Central memory CD8-positive, alpha-beta T cell (primary cell): ENCODE results near the gene MYNN.
A peak's percentile ranks its signal among the peaks of the same experiment; 100 is the strongest.

ENCODE experiments used
- ATAC-seq: fragments of 150-1000 bp; cut with Tn5 transposase; replicated peaks from 2 replicates; pipeline ENCODE4 v1.10.0; 2022; ENCODE audit warnings: mild to moderate bottlenecking, moderate FRiP score, moderate number of reproducible peaks; ENCODE audit not compliant: poor library complexity, severe bottlenecking; ENCODE audit errors: extremely low read depth
- DNase-seq, 2 donors: peaks; one replicate each; pipeline ENCODE4 v3.0.0; 2021; ENCODE audit warnings: low spot score in 2 of 2
- H3K27ac Mint-ChIP-seq: one replicate; pipeline ENCODE4 v1.8.0; 2022; ENCODE audit warnings: low read depth, mild to moderate bottlenecking, moderate library complexity, mixed read lengths
- H3K27me3 Mint-ChIP-seq: one replicate; pipeline ENCODE4 v1.8.0; 2022; ENCODE audit warnings: mixed read lengths
- H3K36me3 Mint-ChIP-seq: one replicate; pipeline ENCODE4 v1.8.0; 2022; ENCODE audit warnings: mild to moderate bottlenecking, moderate library complexity, mixed read lengths; ENCODE audit not compliant: insufficient read depth
- H3K4me1 Mint-ChIP-seq: one replicate; pipeline ENCODE4 v1.8.0; 2022; ENCODE audit warnings: mixed read lengths
- H3K4me3 Mint-ChIP-seq: one replicate; pipeline ENCODE4 v1.8.0; 2022; ENCODE audit warnings: mild to moderate bottlenecking, moderate library complexity, mixed read lengths
- H3K9me3 Mint-ChIP-seq: one replicate; pipeline ENCODE4 v1.8.0; 2022; ENCODE audit warnings: mixed read lengths

The MYNN gene

GRCh38 chr3:169787791-169788190 lies 14.6 kb downstream of the MYNN start:
- Mint-ChIP-seq H3K4me1 (no peaks in the 10 kb centered on the region), H3K4me3 (no peak overlapping the region), H3K27me3 (no peaks in the 10 kb centered on the region), H3K9me3 (no peaks in the 10 kb centered on the region), H3K36me3 (peaks cover 38% of the 10 kb centered on the region), H3K27ac (peak overlapping the region; percentile 44)
- DNase-seq (no peak), ATAC-seq (no peak)

GRCh38 chr3:169790219-169790618 lies 17.0 kb downstream of the MYNN start:
- Mint-ChIP-seq H3K27ac (no peak overlapping the region), H3K4me1 (no peaks in the 10 kb centered on the region), H3K4me3 (no peak overlapping the region), H3K27me3 (no peaks in the 10 kb centered on the region), H3K9me3 (no peaks in the 10 kb centered on the region), H3K36me3 (peaks cover 27% of the 10 kb centered on the region)
- no peak for ATAC-seq
- no peak for DNase-seq

GRCh38 chr3:169790687-169791429 lies 17.7 kb downstream of the MYNN start:
- Mint-ChIP-seq H3K4me3 (no peak overlapping the region), H3K27me3 (no peaks in the 10 kb centered on the region), H3K27ac (no peak overlapping the region), H3K36me3 (peaks cover 21% of the 10 kb centered on the region), H3K4me1 (no peaks in the 10 kb centered on the region), H3K9me3 (no peaks in the 10 kb centered on the region)
- DNase-seq (no peak), ATAC-seq (no peak)

- Mint-ChIP-seq H3K27ac (no peak overlapping the region), H3K36me3 (peaks cover 7% of the 10 kb centered on the region), H3K4me1 (no peaks in the 10 kb centered on the region), H3K9me3 (no peaks in the 10 kb centered on the region), H3K27me3 (no peaks in the 10 kb centered on the region), H3K4me3 (no peak overlapping the region)
- no peak for DNase-seq
- no peak for ATAC-seq
These were observed 19.2 kb downstream of the MYNN start for GRCh38 chr3:169792359-169792758.

GRCh38 chr3:169804681-169805080 lies 31.5 kb downstream of the MYNN start:
- H3K36me3 Mint-ChIP-seq = no peaks in the 10 kb centered on the region
- no peaks in the 10 kb centered on the region for H3K27me3 Mint-ChIP-seq
- no peak overlapping the region for H3K27ac Mint-ChIP-seq
- H3K4me3 Mint-ChIP-seq = no peak overlapping the region
- no peaks in the 10 kb centered on the region for H3K4me1 Mint-ChIP-seq
- DNase-seq (no peak), ATAC-seq (no peak)
- H3K9me3 Mint-ChIP-seq = no peaks in the 10 kb centered on the region

- H3K36me3 Mint-ChIP-seq = peaks cover 1% of the 10 kb centered on the region
- H3K4me3 Mint-ChIP-seq = no peak overlapping the region
- DNase-seq = no peak
- H3K9me3 Mint-ChIP-seq = no peaks in the 10 kb centered on the region
- H3K4me1 Mint-ChIP-seq = peaks cover 20% of the 10 kb centered on the region
- no peak overlapping the region for H3K27ac Mint-ChIP-seq
- ATAC-seq = no peak
- peaks cover 10% of the 10 kb centered on the region for H3K27me3 Mint-ChIP-seq
These were observed 36.1 kb downstream of the MYNN start for GRCh38 chr3:169809230-169809795.

GRCh38 chr3:169811631-169812331 lies 38.6 kb downstream of the MYNN start:
- Mint-ChIP-seq H3K27ac (no peak overlapping the region), H3K4me3 (peak overlapping the region; percentile 84), H3K36me3 (peaks cover 3% of the 10 kb centered on the region), H3K9me3 (peaks cover 5% of the 10 kb centered on the region), H3K27me3 (peaks cover 10% of the 10 kb centered on the region), H3K4me1 (peaks cover 22% of the 10 kb centered on the region)
- DNase-seq (no peak), ATAC-seq (no peak)

GRCh38 chr3:169812332-169813235 lies 39.4 kb downstream of the MYNN start, which contains the start of the genes LRRC34 and LRRIQ4:
LRRC34 (minus strand) TSS chr3:169812904; CDS start chr3:169812548, 356 bp downstream.
LRRIQ4 (plus strand) TSS chr3:169812870; CDS start chr3:169821922, 9,052 bp downstream.
- Mint-ChIP-seq H3K4me1 (peaks cover 22% of the 10 kb centered on the region), H3K27me3 (peaks cover 15% of the 10 kb centered on the region), H3K36me3 (peaks cover 3% of the 10 kb centered on the region), H3K27ac (peak within 1 kb of the TSS; percentile 83), H3K4me3 (peak within 1 kb of the TSS; percentile 84), H3K9me3 (peaks cover 5% of the 10 kb centered on the region)
- ATAC-seq (peak; percentile 54), DNase-seq (peak; percentile 24 to 27)

- DNase-seq (no peak), ATAC-seq (no peak)
- Mint-ChIP-seq H3K4me1 (peaks cover 22% of the 10 kb centered on the region), H3K27me3 (peaks cover 22% of the 10 kb centered on the region), H3K36me3 (peaks cover 3% of the 10 kb centered on the region), H3K27ac (peak overlapping the region; percentile 83), H3K4me3 (peak overlapping the region; percentile 84), H3K9me3 (peaks cover 5% of the 10 kb centered on the region)
These were observed 40.1 kb downstream of the MYNN start for GRCh38 chr3:169813278-169813677.

- Mint-ChIP-seq H3K4me1 (peaks cover 22% of the 10 kb centered on the region), H3K9me3 (peaks cover 5% of the 10 kb centered on the region), H3K27me3 (peaks cover 27% of the 10 kb centered on the region), H3K36me3 (peaks cover 3% of the 10 kb centered on the region), H3K27ac (peak overlapping the region; percentile 83), H3K4me3 (peak overlapping the region; percentile 84)
- DNase-seq (peak; percentile 47 to 68), ATAC-seq (peak; percentile 89)
These were observed 40.7 kb downstream of the MYNN start for GRCh38 chr3:169813757-169814517.

GRCh38 chr3:169815590-169816150 lies 42.5 kb downstream of the MYNN start:
- H3K9me3 Mint-ChIP-seq = peaks cover 5% of the 10 kb centered on the region
- ATAC-seq (no peak), DNase-seq (no peak)
- H3K36me3 Mint-ChIP-seq = peaks cover 3% of the 10 kb centered on the region
- peaks cover 22% of the 10 kb centered on the region for H3K4me1 Mint-ChIP-seq
- H3K27me3 Mint-ChIP-seq = peaks cover 45% of the 10 kb centered on the region
- H3K27ac Mint-ChIP-seq = no peak overlapping the region
- H3K4me3 Mint-ChIP-seq = no peak overlapping the region
